SK-N-SH (cell line): ENCODE measurements around the gene PARP8. TPM values are rescaled to one million over a fixed set of nuclear protein-coding genes. Genes with fewer than 3 reads are reported as not detected.

Experiments used
- CTCF ChIA-PET: fragments of 300-600, 350-600 bp; formaldehyde crosslinking; extraction: SDS; loops from one replicate; lab custom pipeline; 2021; lab: Yijun Ruan, JAX
- POLR2A ChIA-PET: fragments of 350-600 bp; sonication (Branson Sonifier 250); formaldehyde crosslinking; extraction: SDS; loops from one replicate; lab custom pipeline; 2020; ENCODE audit warnings: antibody characterized with exemption, inconsistent platforms; lab: Yijun Ruan, JAX
- DNase-seq: peaks from one replicate; pipeline ENCODE4 v3.0.0; 2012
- H2AFZ ChIP-seq: fragments of 200-600 bp; sonication (generic); 2 replicates; pipeline ENCODE4 v1.8.1; 2016; ENCODE audit warnings: antibody characterized with exemption, mild to moderate bottlenecking, low read depth
- H3F3A ChIP-seq: fragments of 200-600 bp; sonication (generic); replicated peaks from 2 replicates; pipeline ENCODE3; 2016; ENCODE audit warnings: antibody characterized with exemption, mild to moderate bottlenecking; ENCODE audit not compliant: insufficient read depth
- H3K27ac ChIP-seq, 2 experiments: fragments of 200-500 bp in 1 of 2; fragments of 200-600 bp in 1 of 2; sonication (Bioruptor generic) in 1 of 2; sonication (generic), shearing (Covaris generic) in 1 of 2; 2 replicates each; pipeline versions ENCODE4 v1.5.1 to v1.6.1; 2014 to 2016; ENCODE audit warnings: low read depth in 2 of 2, inconsistent platforms in 1 of 2, low read length in 1 of 2, mild to moderate bottlenecking in 1 of 2, mixed read lengths in 1 of 2
- H3K27me3 ChIP-seq: fragments of 200-600 bp; sonication (generic), shearing (Covaris generic); 2 replicates; pipeline ENCODE4 v1.6.1; 2016; ENCODE audit warnings: mixed run types; ENCODE audit not compliant: insufficient read depth
- H3K36me3 ChIP-seq, 2 experiments: fragments of 200-500 bp in 1 of 2; fragments of 200-600 bp in 1 of 2; sonication (Bioruptor generic) in 1 of 2; sonication (generic) in 1 of 2; replicated peaks in 1 of 2; 2 replicates each; pipeline versions ENCODE3 to v1.5.1; 2014 to 2016; ENCODE audit warnings: low read length in 1 of 2, mild to moderate bottlenecking in 1 of 2; ENCODE audit not compliant: insufficient read depth in 2 of 2, control insufficient read depth in 1 of 2
- H3K4me1 ChIP-seq, 2 experiments: fragments of 200-500 bp in 1 of 2; fragments of 200-600 bp in 1 of 2; sonication (Bioruptor generic) in 1 of 2; sonication (generic), shearing (Covaris generic) in 1 of 2; 2 replicates each; pipeline versions ENCODE4 v1.5.1 to v1.6.1; 2014 to 2016; ENCODE audit warnings: low read depth in 1 of 2, low read length in 1 of 2, mixed run types in 1 of 2; ENCODE audit not compliant: insufficient read depth in 2 of 2, control insufficient read depth in 1 of 2
- H3K4me2 ChIP-seq: fragments of 200-600 bp; sonication (generic), shearing (Covaris generic); 2 replicates; pipeline ENCODE4 v1.6.1; 2017; ENCODE audit warnings: mixed run types
- H3K4me3 ChIP-seq, 2 experiments: fragments of 200-500 bp in 1 of 2; fragments of 200-600 bp in 1 of 2; sonication (Bioruptor generic) in 1 of 2; sonication (generic), shearing (Covaris generic) in 1 of 2; 2 replicates each; pipeline versions ENCODE4 v1.5.1 to v1.8.1; 2014 to 2016; ENCODE audit warnings: low read depth in 2 of 2, inconsistent platforms in 1 of 2, low read length in 1 of 2, mild to moderate bottlenecking in 1 of 2, mixed read lengths in 1 of 2, moderate library complexity in 1 of 2
- H3K79me2 ChIP-seq: fragments of 200-600 bp; sonication (generic); 2 replicates; pipeline ENCODE4 v1.8.1; 2017; ENCODE audit warnings: mild to moderate bottlenecking; ENCODE audit not compliant: insufficient read depth
- H3K9ac ChIP-seq: fragments of 200-600 bp; sonication (generic); 2 replicates; pipeline ENCODE4 v1.6.1; 2017; ENCODE audit warnings: mixed run types
- H3K9me2 ChIP-seq: fragments of 200-600 bp; sonication (generic); 2 replicates; pipeline ENCODE4 v1.6.1; 2017; ENCODE audit warnings: mixed run types
- H3K9me3 ChIP-seq: fragments of 200-600 bp; sonication (generic); 2 replicates; pipeline ENCODE4 v1.6.1; 2017; ENCODE audit warnings: mixed run types, mild to moderate bottlenecking, moderate library complexity
- H4K20me1 ChIP-seq: fragments of 200-600 bp; sonication (generic); 2 replicates; pipeline ENCODE4 v1.6.1; 2017; ENCODE audit warnings: mild to moderate bottlenecking, mixed run types; ENCODE audit not compliant: insufficient read depth
- CHD2 ChIP-seq: fragments of 150-350 bp; IDR thresholded peaks from 2 replicates; pipeline ENCODE4 v1.6.1; 2018; ENCODE audit warnings: low read length; ENCODE audit not compliant: partially characterized antibody
- FOSL2 ChIP-seq: IDR thresholded peaks from 2 replicates; pipeline ENCODE4 v1.4.0; 2012; ENCODE audit warnings: low read depth, mild to moderate bottlenecking, moderate library complexity, borderline replicate concordance
- FOXJ3 ChIP-seq: sonication (generic); formaldehyde crosslinking; IDR thresholded peaks from 2 replicates; pipeline ENCODE4 v1.5.1; 2020; ENCODE audit warnings: mild to moderate bottlenecking, missing genetic modification reagents
- FOXM1 ChIP-seq: IDR thresholded peaks from 2 replicates; pipeline ENCODE4 v1.4.0; 2012; ENCODE audit warnings: low read depth, mild to moderate bottlenecking
- JUND ChIP-seq: IDR thresholded peaks from 2 replicates; pipeline ENCODE4 v1.4.0; 2012
- NRF1 ChIP-seq: IDR thresholded peaks from 2 replicates; pipeline ENCODE4 v1.6.1; 2012; ENCODE audit warnings: low read depth, mild to moderate bottlenecking, low read length
- RAD21 ChIP-seq: IDR thresholded peaks from 2 replicates; pipeline ENCODE4 v1.6.1; 2012; ENCODE audit warnings: mild to moderate bottlenecking, low read length
- RFX5 ChIP-seq: IDR thresholded peaks from 2 replicates; pipeline ENCODE4 v1.6.1; 2012; ENCODE audit warnings: mild to moderate bottlenecking, improper control_type of control experiment, low read length
- SIN3A ChIP-seq: IDR thresholded peaks from 2 replicates; pipeline ENCODE4 v1.6.1; 2012; ENCODE audit warnings: low read depth, mild to moderate bottlenecking, low read length, moderate library complexity, borderline replicate concordance
- TCF12 ChIP-seq: IDR thresholded peaks from 2 replicates; pipeline ENCODE4 v1.4.0; 2012
- WGBS: methylation state at CpG from one replicate; pipeline ENCODE4 v1.1.6; 2017; ENCODE audit warnings: low lambda C conversion rate; 5-methylcytosine and 5-hydroxymethylcytosine counted together
- polyA plus RNA-seq, 3 experiments: library from polyadenylated mRNA; depleted of rRNA; stranded (reverse); fragments of >200 nt; gene quantifications; 2 replicates each; pipeline ENCODE4 v1.2.3, GENCODE V29; 2012
- TF ChIP-seq, protein P1 (sequence below): fragments of 150-350 bp; IDR thresholded peaks from 2 replicates; pipeline ENCODE4 v1.6.1; 2017; ENCODE audit warnings: antibody characterized with exemption, low read length, low read depth, borderline replicate concordance

Gene PARP8
- polyA plus RNA-seq, 1 of the 3 experiments (the other 2 are of a cell fraction): 6.2 TPM

- Histone ChIP-seq H3K27me3 (no peaks in the 10 kb centered on the region), H2AFZ (no peak overlapping the region), H3K27ac (no peak overlapping the region), H3K9me2 (no peaks in the 10 kb centered on the region), H3K4me3 (no peak overlapping the region), H3K9ac (no peak overlapping the region), H3K4me2 (no peak overlapping the region), H3K79me2 (no peaks in the 10 kb centered on the region), H3K9me3 (no peaks in the 10 kb centered on the region), H4K20me1 (no peaks in the 10 kb centered on the region), H3K36me3 (no peaks in the 10 kb centered on the region), H3F3A (no peaks in the 10 kb centered on the region), H3K4me1 (peaks cover 0 to 7% of the 10 kb centered on the region in 2 experiments; a peak in 1 of 4 replicates)
- DNase-seq: no peak
- ChIA-PET POLR2A (no interaction called here), CTCF (interaction anchor here (0.6 to 1.8 kb wide), 4 partner anchors 9 to 31 kb away, joined by 3 to 5 read pairs (median 4); no protein-coding TSS in a partner anchor)
- 78% methylated on average over 1 of the region's 1 CpG for WGBS
- TF ChIP-seq RAD21 (no peak), SIN3A (no peak), FOXM1 (no peak), RFX5 (no peak), TCF12 (no peak)
- TF ChIP-seq, protein P1, sequence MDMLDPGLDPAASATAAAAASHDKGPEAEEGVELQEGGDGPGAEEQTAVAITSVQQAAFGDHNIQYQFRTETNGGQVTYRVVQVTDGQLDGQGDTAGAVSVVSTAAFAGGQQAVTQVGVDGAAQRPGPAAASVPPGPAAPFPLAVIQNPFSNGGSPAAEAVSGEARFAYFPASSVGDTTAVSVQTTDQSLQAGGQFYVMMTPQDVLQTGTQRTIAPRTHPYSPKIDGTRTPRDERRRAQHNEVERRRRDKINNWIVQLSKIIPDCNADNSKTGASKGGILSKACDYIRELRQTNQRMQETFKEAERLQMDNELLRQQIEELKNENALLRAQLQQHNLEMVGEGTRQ: no peak
These were observed 72.4 kb downstream of the PARP8 start for GRCh38 chr5:50738864-50739263.

DNA sequence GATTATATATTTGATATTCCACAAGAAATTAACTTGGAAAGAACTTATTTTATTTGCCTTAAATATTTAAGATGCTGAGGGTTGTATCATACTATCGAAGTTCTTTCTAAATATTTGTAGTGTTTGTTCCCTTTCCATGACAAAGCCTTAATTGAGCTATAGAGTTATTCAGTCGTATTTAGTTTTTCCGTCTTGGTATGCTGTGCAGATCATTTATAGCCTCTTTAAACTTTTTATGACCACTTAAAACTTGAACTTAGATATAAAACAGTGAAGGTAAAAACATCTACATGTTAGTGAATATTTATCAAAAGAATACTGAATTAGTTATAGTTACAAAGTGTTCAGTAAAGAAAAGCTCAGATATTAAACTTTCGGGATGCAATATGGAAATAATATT lies 74.4 kb downstream of the PARP8 start:
- Histone ChIP-seq H3K9me2 (no peaks in the 10 kb centered on the region), H3K4me1 (peaks cover 0 to 7% of the 10 kb centered on the region in 2 experiments; a peak in 1 of 4 replicates), H2AFZ (no peak overlapping the region), H3K4me2 (no peak overlapping the region), H3K79me2 (no peaks in the 10 kb centered on the region; the same call in 1 of the 2 replicates), H3K36me3 (no peaks in the 10 kb centered on the region), H3K27me3 (no peaks in the 10 kb centered on the region), H3F3A (peaks cover 3% of the 10 kb centered on the region), H3K4me3 (no peak overlapping the region), H3K9ac (no peak overlapping the region)
- CTCF ChIA-PET: interaction anchor here (1.1 kb wide), 1 partner anchor 11 kb away, joined by 5 read pairs; no protein-coding TSS in a partner anchor
- POLR2A ChIA-PET: no interaction called here
- 83% methylated on average over 4 of the region's 4 CpGs for WGBS
- TF ChIP-seq JUND (no peak), CHD2 (no peak), FOXJ3 (CRISPR knock-in tag) (no peak)
- TF ChIP-seq, all 33 proteins: peak for 0
- Histone ChIP-seq H3K27ac (no peak overlapping the region), H3K9me3 (no peaks in the 10 kb centered on the region), H4K20me1 (no peaks in the 10 kb centered on the region)
- DNase-seq: no peak

DNA sequence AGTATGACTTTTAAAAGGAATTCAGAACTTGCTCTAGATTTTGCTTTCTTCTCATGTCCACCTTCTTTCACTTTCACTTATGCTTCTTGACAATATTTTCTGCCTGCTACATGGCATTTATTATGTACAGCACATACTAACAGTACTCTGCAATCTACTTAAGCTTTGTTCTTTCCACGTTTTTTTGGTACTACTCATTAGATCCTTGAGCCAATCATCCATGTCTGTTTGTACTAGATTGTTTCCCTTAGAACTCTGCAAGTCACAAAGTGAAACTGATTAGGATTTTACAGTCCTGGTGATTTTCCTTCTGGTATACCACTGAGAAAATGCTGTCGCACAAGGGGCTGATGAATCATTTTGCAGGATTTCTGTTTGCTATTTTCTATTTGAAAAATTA lies 78.3 kb downstream of the PARP8 start:
- Histone ChIP-seq H3K9ac (peak overlapping the region; percentile 14; the same call in 1 of the 2 replicates), H3K79me2 (peaks cover 1% of the 10 kb centered on the region; the same call in 1 of the 2 replicates)
- CTCF ChIA-PET: no interaction called here
- 31% methylated on average over 2 of the region's 2 CpGs for WGBS
- no peak for TF ChIP-seq NRF1
- TF ChIP-seq FOSL2: peak; percentile 6; the same call in 1 of the 2 replicates
- TF ChIP-seq, all 33 proteins: peak for 1
- Histone ChIP-seq H4K20me1 (no peaks in the 10 kb centered on the region), H3K27ac (peak overlapping the region in 1 of 2 experiments; percentile 26; a peak in 2 of 4 replicates), H3K4me2 (peak overlapping the region; percentile 65), H3K27me3 (no peaks in the 10 kb centered on the region), H3K9me2 (no peaks in the 10 kb centered on the region), H3K4me1 (no peaks in the 10 kb centered on the region; a peak in 1 of 4 replicates), H3K4me3 (peak overlapping the region; percentile 28 to 46; a peak in 3 of 4 replicates), H3K9me3 (no peaks in the 10 kb centered on the region), H2AFZ (no peak overlapping the region; the same call in 1 of the 2 replicates), H3K36me3 (no peaks in the 10 kb centered on the region), H3F3A (peaks cover 3% of the 10 kb centered on the region)
- no peak for DNase-seq
- POLR2A ChIA-PET: no interaction called here
